ENCODE results near the gene UBAP1L.

UBAP1L gene

DNA sequence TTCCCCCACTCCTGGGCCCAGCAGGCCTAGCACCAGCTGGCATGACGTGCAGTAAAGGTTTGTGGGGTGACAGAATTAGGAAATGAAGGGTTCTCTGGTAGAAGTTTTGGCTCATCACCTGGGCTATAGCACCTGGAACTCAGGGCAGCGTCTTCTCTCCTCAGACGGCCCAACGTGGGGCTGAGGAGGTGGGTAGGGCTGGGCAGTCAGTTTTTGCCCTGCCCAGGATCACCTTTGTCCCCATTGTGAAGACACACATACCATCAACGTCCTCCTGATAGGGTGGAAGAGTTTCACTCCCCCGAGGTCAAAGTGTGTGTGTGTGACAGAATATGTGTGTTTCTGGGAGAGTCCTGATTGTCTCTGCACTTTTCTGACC is 26.4 kb downstream of the UBAP1L start:
- FAIRE-seq (no peak), DNase-seq (ENCODE audit: insufficient read length) (no peak)
- no peak for TF ChIP-seq TAF1 (IDR thresholded peaks at IDR 0.05; ENCODE audit: borderline replicate concordance, low read depth, low read length)
- no peak for TF ChIP-seq POLR2A (IDR thresholded peaks at IDR 0.05; ENCODE audit: low read depth, low read length)
- no peak for TF ChIP-seq POLR2AphosphoS5 (IDR thresholded peaks at IDR 0.05; ENCODE audit: low read depth, low read length)

DNA sequence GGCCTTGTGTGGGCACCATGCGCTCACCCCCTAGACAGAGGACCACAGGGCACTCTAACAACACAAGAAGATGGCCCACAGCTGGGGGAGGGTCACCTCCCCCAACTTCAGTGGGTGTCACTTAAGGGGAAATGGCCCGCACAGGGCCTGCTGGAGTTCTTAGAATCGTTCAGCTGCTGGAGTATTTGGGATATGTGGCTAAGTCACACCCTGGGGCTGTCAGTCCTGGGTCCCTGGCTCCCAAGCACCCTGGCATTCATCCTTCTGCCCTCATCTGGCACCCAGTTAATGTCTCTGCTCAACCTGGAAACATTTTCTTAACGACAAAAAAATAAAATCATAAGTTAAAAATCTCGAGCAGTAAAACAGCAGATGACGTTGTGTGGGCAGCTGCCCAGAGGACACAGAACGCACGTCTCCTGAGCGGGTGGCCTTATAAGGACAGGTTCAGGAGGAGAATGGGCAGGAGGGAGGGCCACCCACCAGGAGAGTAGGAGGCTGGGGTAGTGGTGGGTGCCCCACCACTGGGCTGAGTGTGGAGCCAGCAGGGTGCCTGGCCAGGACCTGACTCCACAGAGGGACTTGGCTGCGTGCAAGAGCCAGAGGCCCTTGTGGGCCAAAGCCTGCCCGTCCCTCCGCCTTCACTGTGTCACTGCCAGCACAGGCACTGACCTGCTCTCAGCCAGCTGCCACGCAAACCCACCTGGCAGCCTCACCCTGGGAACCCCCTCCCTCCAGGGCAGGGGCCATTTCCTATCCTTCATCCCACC is 26.9 kb downstream of the UBAP1L start:
- DNase-seq (ENCODE audit: insufficient read length) (no peak), FAIRE-seq (no peak)
- TF ChIP-seq TAF1 (IDR thresholded peaks at IDR 0.05; ENCODE audit: borderline replicate concordance, low read depth, low read length) = no peak
- TF ChIP-seq POLR2A (IDR thresholded peaks at IDR 0.05; ENCODE audit: low read depth, low read length) = no peak
- TF ChIP-seq POLR2AphosphoS5 (IDR thresholded peaks at IDR 0.05; ENCODE audit: low read depth, low read length) = no peak

DNA sequence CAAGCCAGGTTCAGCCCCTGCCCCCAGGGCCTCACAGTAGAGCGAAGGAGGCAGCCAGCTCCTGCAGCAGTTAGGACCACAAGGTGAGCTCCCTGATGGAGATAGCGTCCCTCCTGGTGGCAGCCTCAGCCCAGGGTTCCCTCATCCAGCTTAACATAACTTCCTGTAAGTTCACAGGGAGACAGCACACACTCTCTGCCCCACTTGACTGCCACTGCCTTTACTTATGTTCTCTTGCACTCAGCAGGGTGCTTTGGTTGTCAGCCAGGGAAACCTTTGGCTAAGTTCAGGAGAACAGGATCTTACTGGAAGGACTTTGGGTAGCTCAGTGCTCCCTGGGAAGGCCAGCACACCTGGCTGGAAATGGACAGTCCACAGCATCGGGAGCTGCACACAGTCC is 27.6 kb downstream of the UBAP1L start:
- FAIRE-seq = no peak
- TF ChIP-seq POLR2AphosphoS5 (IDR thresholded peaks at IDR 0.05; ENCODE audit: low read depth, low read length) (no peak), POLR2A (IDR thresholded peaks at IDR 0.05; ENCODE audit: low read depth, low read length) (no peak), TAF1 (IDR thresholded peaks at IDR 0.05; ENCODE audit: borderline replicate concordance, low read depth, low read length) (no peak)

DNA sequence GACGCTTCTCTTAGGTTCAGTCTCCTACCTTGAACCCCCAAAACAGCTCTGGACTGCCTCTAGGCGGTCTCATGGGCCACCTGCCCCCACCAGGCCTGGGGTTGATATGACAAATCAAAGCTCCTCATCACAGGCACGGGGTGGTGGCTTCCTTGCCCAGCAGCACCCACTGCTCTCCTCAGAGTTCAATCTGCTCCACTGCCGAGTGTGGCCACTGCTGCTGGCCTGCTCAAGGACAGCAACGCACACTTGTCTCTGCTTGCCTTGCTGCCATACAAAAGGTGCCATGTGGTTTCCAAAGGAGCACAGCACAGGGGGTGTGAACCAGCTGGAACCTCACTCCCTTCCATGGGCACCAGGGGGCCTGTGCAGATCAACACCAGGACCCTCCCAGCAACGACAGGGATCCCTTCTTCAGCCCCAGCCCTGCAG is 28.3 kb downstream of the UBAP1L start:
- FAIRE-seq (no peak), DNase-seq (ENCODE audit: insufficient read length) (no peak)
- TF ChIP-seq TAF1 (IDR thresholded peaks at IDR 0.05; ENCODE audit: borderline replicate concordance, low read depth, low read length) (no peak), POLR2A (IDR thresholded peaks at IDR 0.05; ENCODE audit: low read depth, low read length) (no peak), POLR2AphosphoS5 (IDR thresholded peaks at IDR 0.05; ENCODE audit: low read depth, low read length) (no peak)

More for the DNA sequence above, 27.6 kb downstream of the UBAP1L start:
- no peak for DNase-seq (ENCODE audit: insufficient read length)

DNA sequence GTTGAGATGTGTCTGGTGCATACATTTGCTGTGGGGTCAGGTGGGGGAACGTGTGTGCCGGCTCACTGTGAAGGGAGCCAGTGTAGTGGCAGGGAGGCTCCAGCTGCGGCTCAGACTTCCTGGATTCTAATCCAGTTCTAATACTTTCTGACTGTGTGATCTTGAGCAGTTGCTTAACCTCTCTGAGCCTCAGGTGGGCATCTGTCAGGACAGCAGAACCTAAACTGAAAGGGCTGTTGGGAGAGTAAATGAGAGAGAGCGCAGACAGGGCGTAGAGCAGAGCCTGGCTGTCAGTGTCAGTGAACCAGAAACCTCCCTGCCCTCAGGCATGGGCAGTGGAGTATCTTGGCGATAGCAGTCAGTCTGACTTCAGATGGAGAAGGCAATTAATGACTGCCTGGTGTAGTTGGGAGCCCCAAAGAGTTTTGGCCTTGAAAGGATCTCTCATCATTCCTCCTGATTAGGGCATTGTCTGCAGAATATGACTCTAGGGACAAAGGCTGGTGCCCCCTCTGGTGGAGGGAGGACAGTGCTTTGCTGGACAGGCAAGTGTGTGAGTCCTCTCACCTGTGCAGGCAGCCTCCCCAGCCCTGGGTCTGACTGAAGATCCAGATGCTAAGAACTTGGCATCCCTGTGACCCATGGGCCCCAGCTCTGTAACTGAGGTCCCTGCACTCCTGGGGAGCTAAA is 28.9 kb downstream of the UBAP1L start:
- FAIRE-seq = peak; percentile 77
- TF ChIP-seq POLR2AphosphoS5 (IDR thresholded peaks at IDR 0.05; ENCODE audit: low read depth, low read length) (no peak), TAF1 (IDR thresholded peaks at IDR 0.05; ENCODE audit: borderline replicate concordance, low read depth, low read length) (no peak), POLR2A (IDR thresholded peaks at IDR 0.05; ENCODE audit: low read depth, low read length) (no peak)
- no peak for DNase-seq (ENCODE audit: insufficient read length)

DNA sequence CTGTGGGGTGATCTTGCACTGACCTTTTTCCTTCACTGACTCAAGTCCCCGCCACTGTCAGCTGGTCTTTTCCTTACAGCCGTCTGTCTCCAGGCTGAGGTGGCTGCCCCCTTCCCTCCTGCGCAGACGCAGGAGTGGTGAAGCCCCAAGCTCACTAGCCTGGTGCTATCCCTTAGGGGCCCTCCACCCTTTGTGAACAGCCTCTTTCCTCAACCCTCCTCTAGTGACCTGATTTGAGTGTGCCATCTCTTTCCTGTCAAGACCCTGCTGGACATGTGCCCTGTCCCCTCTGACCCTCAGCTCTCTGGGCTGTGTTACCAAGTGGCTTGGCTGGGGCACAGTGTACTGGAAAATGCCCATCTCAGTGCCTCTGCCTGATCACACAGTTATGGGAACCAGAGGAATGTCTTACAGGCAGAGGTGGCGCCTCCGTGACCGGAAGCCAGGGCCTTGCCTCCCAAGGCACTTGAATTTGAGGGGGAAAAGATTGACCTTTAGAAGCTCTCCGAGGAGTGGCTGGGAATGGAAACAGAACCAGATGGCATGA is 29.7 kb downstream of the UBAP1L start:
- no peak for FAIRE-seq
- TF ChIP-seq POLR2AphosphoS5 (IDR thresholded peaks at IDR 0.05; ENCODE audit: low read depth, low read length) (no peak), TAF1 (IDR thresholded peaks at IDR 0.05; ENCODE audit: borderline replicate concordance, low read depth, low read length) (no peak), POLR2A (IDR thresholded peaks at IDR 0.05; ENCODE audit: low read depth, low read length) (no peak)
- no peak for DNase-seq (ENCODE audit: insufficient read length)

DNA sequence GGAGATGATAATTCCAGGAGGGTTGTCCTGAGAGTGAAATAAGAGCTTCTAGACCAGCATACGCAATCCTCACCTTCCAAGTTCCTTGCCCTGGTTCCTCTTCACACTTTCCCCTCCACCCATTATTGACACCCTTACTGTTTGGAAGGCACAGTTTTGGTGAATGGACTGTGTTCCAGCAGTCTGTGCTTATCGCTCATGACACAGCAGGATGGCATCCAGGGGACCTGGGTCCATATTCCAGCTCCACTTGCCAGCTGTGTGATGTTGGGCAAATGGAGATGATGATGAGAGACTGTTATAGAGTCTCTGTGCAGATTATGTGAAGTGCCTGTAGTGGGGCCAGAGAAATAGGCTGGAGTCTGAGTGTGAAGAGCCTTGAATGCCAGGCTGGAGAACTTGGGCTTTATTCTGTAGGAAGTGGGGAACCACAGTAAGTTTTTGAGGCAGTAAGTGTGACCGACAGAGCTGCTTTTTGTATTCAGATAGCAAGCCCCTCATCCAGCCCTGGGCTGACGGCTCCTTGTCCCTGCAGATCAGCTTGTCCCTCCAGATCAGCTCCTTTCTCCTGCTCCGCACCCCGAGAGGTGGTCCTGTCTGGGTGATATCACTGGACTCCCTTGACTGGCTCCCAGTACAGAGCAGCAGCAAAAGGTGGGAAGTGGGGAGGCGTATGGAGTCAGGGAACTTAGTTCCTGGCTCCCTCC is 30.3 kb downstream of the UBAP1L start:
- no peak for TF ChIP-seq TAF1 (IDR thresholded peaks at IDR 0.05; ENCODE audit: borderline replicate concordance, low read depth, low read length)
- TF ChIP-seq POLR2A (IDR thresholded peaks at IDR 0.05; ENCODE audit: low read depth, low read length) = no peak
- no peak for TF ChIP-seq POLR2AphosphoS5 (IDR thresholded peaks at IDR 0.05; ENCODE audit: low read depth, low read length)
- DNase-seq (ENCODE audit: insufficient read length) (no peak), FAIRE-seq (no peak)

DNA sequence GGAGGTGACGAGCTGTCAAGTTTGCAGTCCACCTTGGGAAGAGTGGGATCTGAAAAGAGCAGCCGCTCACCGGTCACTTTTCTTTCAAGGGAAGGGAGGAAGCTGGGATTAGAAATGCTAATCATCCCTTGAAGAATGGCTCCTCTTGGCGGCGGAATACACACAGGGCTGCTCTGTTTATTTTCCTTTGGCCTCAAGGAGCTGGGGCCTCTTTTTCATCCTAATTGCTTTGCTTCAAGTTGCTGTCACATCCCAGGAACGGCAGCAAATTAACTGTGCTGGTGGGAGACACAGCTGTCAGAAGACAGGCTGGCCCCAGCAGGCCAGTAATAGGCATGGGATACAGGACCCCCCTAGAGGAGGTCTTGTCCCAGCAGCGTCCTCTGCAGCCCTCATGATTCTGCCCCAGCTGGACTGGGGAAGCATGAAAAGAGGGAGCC is 31.7 kb downstream of the UBAP1L start:
- FAIRE-seq (no peak), DNase-seq (ENCODE audit: insufficient read length) (no peak)
- TF ChIP-seq TAF1 (IDR thresholded peaks at IDR 0.05; ENCODE audit: borderline replicate concordance, low read depth, low read length) = no peak
- TF ChIP-seq POLR2AphosphoS5 (IDR thresholded peaks at IDR 0.05; ENCODE audit: low read depth, low read length) = no peak
- no peak for TF ChIP-seq POLR2A (IDR thresholded peaks at IDR 0.05; ENCODE audit: low read depth, low read length)

DNA sequence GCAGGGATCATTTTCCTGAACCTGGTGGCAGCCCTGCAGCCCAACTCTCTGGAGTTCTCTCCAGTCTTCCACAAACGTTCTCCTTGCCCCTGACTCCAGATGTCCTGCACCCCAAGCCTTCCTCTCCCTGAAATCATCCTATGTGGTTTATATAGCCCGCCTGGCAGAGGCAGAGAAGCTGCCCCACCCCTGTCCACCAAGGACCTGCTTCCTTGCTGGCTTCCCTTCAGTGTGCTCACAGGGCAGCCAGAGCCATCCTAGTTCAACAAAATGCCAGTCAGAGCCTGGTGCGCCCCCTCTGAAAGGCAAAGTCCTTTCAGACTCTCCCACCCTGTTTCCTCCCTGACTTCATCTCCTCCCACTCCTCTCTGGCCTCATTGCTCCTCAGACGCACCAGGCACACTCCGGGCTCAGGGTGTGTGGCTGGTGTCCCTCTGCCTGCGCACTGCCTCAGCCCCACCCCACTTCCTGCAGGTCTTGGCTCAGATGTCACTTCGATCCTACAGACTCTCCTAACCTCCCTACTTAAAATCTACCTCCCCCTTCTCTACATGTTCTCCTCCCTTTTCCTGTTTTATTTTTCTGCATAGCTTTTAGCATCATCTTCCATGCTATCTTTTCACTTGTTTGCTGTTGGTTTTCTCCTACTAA is 32.6 kb downstream of the UBAP1L start:
- FAIRE-seq (no peak), DNase-seq (ENCODE audit: insufficient read length) (no peak)
- no peak for TF ChIP-seq TAF1 (IDR thresholded peaks at IDR 0.05; ENCODE audit: borderline replicate concordance, low read depth, low read length)
- TF ChIP-seq POLR2AphosphoS5 (IDR thresholded peaks at IDR 0.05; ENCODE audit: low read depth, low read length) = no peak
- TF ChIP-seq POLR2A (IDR thresholded peaks at IDR 0.05; ENCODE audit: low read depth, low read length) = no peak

DNA sequence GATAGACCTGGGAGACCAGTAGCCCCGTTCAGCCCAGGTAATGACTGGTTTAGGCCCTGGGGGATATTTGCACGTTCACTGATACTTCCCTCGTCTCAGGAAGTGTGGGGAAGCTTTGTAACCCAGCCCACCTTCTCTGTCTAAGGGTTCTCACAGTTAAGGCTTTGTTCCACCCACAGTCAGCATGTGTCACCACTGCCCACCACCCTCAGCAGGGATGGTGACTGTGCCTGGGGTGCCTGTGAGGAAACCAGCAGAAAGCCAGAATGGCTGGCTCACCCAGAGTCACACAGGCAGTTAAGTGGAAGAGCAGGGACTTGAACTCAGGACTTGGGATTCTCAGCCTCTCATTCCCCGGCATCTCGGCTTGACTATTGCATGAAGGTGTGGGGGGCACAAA is 33.2 kb downstream of the UBAP1L start:
- FAIRE-seq = no peak
- no peak for TF ChIP-seq POLR2AphosphoS5 (IDR thresholded peaks at IDR 0.05; ENCODE audit: low read depth, low read length)
- TF ChIP-seq TAF1 (IDR thresholded peaks at IDR 0.05; ENCODE audit: borderline replicate concordance, low read depth, low read length) = no peak
- no peak for TF ChIP-seq POLR2A (IDR thresholded peaks at IDR 0.05; ENCODE audit: low read depth, low read length)

DNA sequence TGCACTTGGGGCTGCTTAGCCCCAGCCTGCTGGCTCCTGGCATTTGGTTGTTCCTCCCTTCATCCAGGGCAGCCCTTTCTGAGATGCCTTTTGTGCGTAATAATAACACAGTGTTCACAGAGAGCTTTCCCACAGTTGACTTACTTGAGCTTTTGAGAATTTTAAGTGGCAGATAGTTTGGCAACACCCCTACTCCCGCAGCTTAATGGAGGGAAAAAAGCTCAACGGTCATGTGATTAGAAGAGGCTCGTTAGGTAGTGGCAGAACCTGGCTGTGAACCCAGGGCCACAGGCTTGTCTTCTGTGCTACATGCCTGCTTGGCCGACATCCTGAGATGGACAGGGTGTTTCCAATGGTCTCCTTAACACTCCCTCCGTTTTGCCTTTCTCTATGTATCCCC is 33.7 kb downstream of the UBAP1L start:
- no peak for TF ChIP-seq TAF1 (IDR thresholded peaks at IDR 0.05; ENCODE audit: borderline replicate concordance, low read depth, low read length)
- TF ChIP-seq POLR2AphosphoS5 (IDR thresholded peaks at IDR 0.05; ENCODE audit: low read depth, low read length) = no peak
- TF ChIP-seq POLR2A (IDR thresholded peaks at IDR 0.05; ENCODE audit: low read depth, low read length) = no peak
- FAIRE-seq = no peak

More for the DNA sequence above, 33.2 kb downstream of the UBAP1L start:
- no peak for DNase-seq (ENCODE audit: insufficient read length)

More for the DNA sequence above, 33.7 kb downstream of the UBAP1L start:
- no peak for DNase-seq (ENCODE audit: insufficient read length)

Data from GM12892 (cell line).